HCT116 (cell line): ENCODE measurements around the gene ATP8A2. TPM values are rescaled to one million over a fixed set of nuclear protein-coding genes. Genes with fewer than 3 reads are reported as not detected.

Source experiments
- ATAC-seq: fragments of 200-7000 bp; cut with Tn5 transposase; 2 replicates; pipeline ENCODE4 v1.9.1; 2020; ENCODE audit warnings: mild to moderate bottlenecking, moderate library complexity
- BruUV-seq: library from RNA; stranded (reverse); fragments of 400-500 nt; replicated peaks from 2 replicates; lab custom pipeline; 2021; lab: Mats Ljungman, UMichigan
- CTCF ChIA-PET: fragments of 300-600 bp; sonication (Branson Sonifier 250); formaldehyde crosslinking; loops from one replicate; lab custom pipeline; 2021; ENCODE audit warnings: antibody characterized with exemption; lab: Charles Lee
- POLR2A ChIA-PET: fragments of 300-600, 350-600 bp; sonication (Branson Sonifier 250); formaldehyde crosslinking; loops from one replicate; lab custom pipeline; 2021; ENCODE audit warnings: antibody characterized with exemption; lab: Charles Lee
- RAD21 ChIA-PET, 2 experiments: fragments of 300-600 bp; sonication (Branson Sonifier 250); formaldehyde crosslinking; loops; one replicate each; lab custom pipeline; 2023; ENCODE audit warnings: low total read pairs in 2 of 2; ENCODE audit not compliant: uncharacterized antibody in 2 of 2, unreplicated experiment in 2 of 2, low non-redundant PET in 1 of 2; lab: Charles Lee
- DNase-seq: peaks from one replicate; pipeline ENCODE4 v3.0.0-alpha.2; 2010; ENCODE audit warnings: low read depth, low spot score
- H2AFZ ChIP-seq: fragments of 200-600 bp; shearing (Covaris generic), sonication (generic); 2 replicates; pipeline ENCODE4 v1.6.1; 2017; ENCODE audit warnings: low read depth, mixed run types, mixed read lengths, antibody characterized with exemption, low read length; ENCODE audit not compliant: poor library complexity, severe bottlenecking
- H3K27ac ChIP-seq: 2 replicates; pipeline ENCODE4 v1.5.1; 2012; ENCODE audit warnings: low read depth, low read length
- H3K27me3 ChIP-seq: fragments of 200-600 bp; sonication (generic); 2 replicates; pipeline ENCODE4 v1.6.1; 2016; ENCODE audit warnings: mixed run types, low read length, mixed read lengths; ENCODE audit not compliant: insufficient read depth
- H3K36me3 ChIP-seq, 2 experiments: fragments of 200-500 bp in 1 of 2; fragments of 200-600 bp in 1 of 2; sonication (Bioruptor generic) in 1 of 2; sonication (generic) in 1 of 2; 2 replicates each; pipeline versions ENCODE4 v1.5.1 to v1.6.1; 2014 to 2016; ENCODE audit warnings: low read length in 2 of 2, inconsistent platforms in 1 of 2, mixed read lengths in 1 of 2, mixed run types in 1 of 2; ENCODE audit not compliant: insufficient read depth in 2 of 2, control insufficient read depth in 1 of 2
- H3K4me1 ChIP-seq, 2 experiments: fragments of 200-600 bp in 1 of 2; sonication (generic) in 1 of 2; 2 replicates each; pipeline versions ENCODE4 v1.5.1 to v1.6.1; 2012 to 2017; ENCODE audit warnings: low read length in 2 of 2, inconsistent platforms in 1 of 2, mild to moderate bottlenecking in 1 of 2, mixed read lengths in 1 of 2, mixed run types in 1 of 2, moderate library complexity in 1 of 2; ENCODE audit not compliant: insufficient read depth in 2 of 2, control insufficient read depth in 1 of 2
- H3K4me2 ChIP-seq: fragments of 200-600 bp; sonication (generic); 2 replicates; pipeline ENCODE4 v1.6.1; 2017; ENCODE audit warnings: mixed run types, low read length, mixed read lengths
- H3K4me3 ChIP-seq, 2 experiments: fragments of 200-600 bp in 1 of 2; sonication (generic) in 1 of 2; replicated peaks in 1 of 2; 2 replicates each; pipeline ENCODE4 v1.5.1; 2011 to 2016; ENCODE audit warnings: low read length in 2 of 2, control low read depth in 1 of 2, low read depth in 1 of 2, mild to moderate bottlenecking in 1 of 2, mixed read lengths in 1 of 2, mixed run types in 1 of 2
- H3K79me2 ChIP-seq: fragments of 200-600 bp; sonication (generic); 2 replicates; pipeline ENCODE4 v1.6.1; 2017; ENCODE audit warnings: mild to moderate bottlenecking, mixed run types, low read length, moderate library complexity, mixed read lengths; ENCODE audit not compliant: insufficient read depth
- H3K9ac ChIP-seq: fragments of 200-600 bp; sonication (generic); 2 replicates; pipeline ENCODE4 v1.6.1; 2016; ENCODE audit warnings: low read length, mixed read lengths
- H3K9me2 ChIP-seq: fragments of 200-600 bp; sonication (generic), shearing (Covaris generic); 2 replicates; pipeline ENCODE4 v1.6.1; 2017; ENCODE audit warnings: mixed run types, mild to moderate bottlenecking, moderate library complexity; ENCODE audit not compliant: insufficient read depth
- H3K9me3 ChIP-seq, 2 experiments: fragments of 200-500 bp in 1 of 2; fragments of 200-600 bp in 1 of 2; sonication (Bioruptor generic) in 1 of 2; sonication (generic) in 1 of 2; 2 replicates each; pipeline ENCODE4 v1.6.1; 2014 to 2017; ENCODE audit warnings: low read length in 2 of 2, mixed read lengths in 2 of 2, inconsistent platforms in 1 of 2, low read depth in 1 of 2, mild to moderate bottlenecking in 1 of 2, mixed run types in 1 of 2, moderate library complexity in 1 of 2; ENCODE audit not compliant: control insufficient read depth in 1 of 2, insufficient read depth in 1 of 2
- H4K20me1 ChIP-seq: fragments of 200-600 bp; sonication (generic), shearing (Covaris generic); 2 replicates; pipeline ENCODE4 v1.6.1; 2017; ENCODE audit warnings: mixed run types, mild to moderate bottlenecking, moderate library complexity; ENCODE audit not compliant: insufficient read depth
- ATF3 ChIP-seq: IDR thresholded peaks from 2 replicates; pipeline ENCODE4 v1.6.1; 2012
- CBX3 ChIP-seq: IDR thresholded peaks from 2 replicates; pipeline ENCODE4 v1.6.1; 2012; ENCODE audit warnings: low read depth
- CTCF ChIP-seq, 3 experiments: fragments of 200-600 bp in 1 of 3; sonication (generic) in 1 of 3; IDR thresholded peaks in 2 of 3; conservative IDR thresholded peaks in 1 of 3; 2 replicates each; pipeline ENCODE4 v1.5.1; 2012 to 2017; ENCODE audit warnings: low read depth in 2 of 3, low read length in 2 of 3, antibody characterized with exemption in 1 of 3, borderline replicate concordance in 1 of 3, control low read depth in 1 of 3, mild to moderate bottlenecking in 1 of 3, mixed read lengths in 1 of 3, mixed run types in 1 of 3, moderate library complexity in 1 of 3; ENCODE audit not compliant: insufficient read depth in 1 of 3
- ELF1 ChIP-seq: IDR thresholded peaks from 2 replicates; pipeline ENCODE4 v1.6.1; 2012; ENCODE audit warnings: low read depth, borderline replicate concordance
- EZH2 ChIP-seq: fragments of 200-600 bp; sonication (generic); IDR thresholded peaks from 2 replicates; pipeline ENCODE4 v1.6.1; 2017; ENCODE audit warnings: antibody characterized with exemption, mixed run types
- JUND ChIP-seq: IDR thresholded peaks from 2 replicates; pipeline ENCODE4 v1.6.1; 2012
- POLR2A ChIP-seq: IDR thresholded peaks from 2 replicates; pipeline ENCODE4 v1.7.0; 2011; ENCODE audit warnings: borderline replicate concordance; ENCODE audit not compliant: insufficient read depth, insufficient read length; ENCODE audit errors: extremely low read depth
- REST ChIP-seq: IDR thresholded peaks from 2 replicates; pipeline ENCODE4 v1.6.1; 2012; ENCODE audit warnings: low read depth
- SP1 ChIP-seq: IDR thresholded peaks from 2 replicates; pipeline ENCODE4 v1.6.1; 2012; ENCODE audit warnings: low read depth
- YY1 ChIP-seq: IDR thresholded peaks from 2 replicates; pipeline ENCODE4 v1.6.1; 2011; ENCODE audit warnings: low read length, low read depth, moderate library complexity, mild to moderate bottlenecking; ENCODE audit not compliant: insufficient replicate concordance; ENCODE audit errors: extremely low read depth
- ZFX ChIP-seq: fragments of 450-650 bp; IDR thresholded peaks from 2 replicates; pipeline ENCODE4 v1.6.1; 2017
- ZNF274 ChIP-seq: fragments of 200-500 bp; sonication (Bioruptor generic); IDR thresholded peaks from 2 replicates; pipeline ENCODE4 v1.6.1; 2014; ENCODE audit warnings: mild to moderate bottlenecking, low read depth, low read length, inconsistent platforms
- intact Hi-C: fragments of 100-400 bp; cut with micrococcal nuclease; formaldehyde crosslinking; loops from 2 replicates; pipeline ENCODE4 v1.10.0; 2022
- total RNA-seq: library from RNA; stranded (reverse); gene quantifications from one replicate; pipeline ENCODE4 v1.2.1, GENCODE V29; 2021; ENCODE audit not compliant: unreplicated experiment

The ATP8A2 gene
- total RNA-seq, 1 experiment from 2014 or later = not detected

- H3K27me3 ChIP-seq = peaks cover 26% of the 10 kb centered on the region
- ChIA-PET RAD21 (no interaction called here), POLR2A (no interaction called here), CTCF (no interaction called here)
- no peak overlapping the region for H3K4me3 ChIP-seq
- no peak overlapping the region for H3K27ac ChIP-seq
- no peaks in the 10 kb centered on the region for H3K4me1 ChIP-seq
- no peak overlapping the region for H2AFZ ChIP-seq
- H3K9ac ChIP-seq = no peak overlapping the region
- TF ChIP-seq CTCF (IDR thresholded peaks at IDR 0.05 in 2 of 3, conservative IDR thresholded peaks at IDR 0.05 in 1 of 3; ENCODE audit: borderline replicate concordance in 1 of 3, insufficient read depth in 1 of 3, low read depth in 2 of 3, low read length in 2 of 3) (no peak), ATF3 (no peak), ELF1 (no peak), YY1 (no peak), EZH2 (no peak), REST (no peak), CBX3 (no peak), SP1 (no peak), POLR2A (no peak), ZFX (no peak), JUND (no peak), ZNF274 (no peak)
- no TSS peak for BruUV-seq
- DNase-seq (no peak), ATAC-seq (no peak)
- no peaks in the 10 kb centered on the region for H3K9me2 ChIP-seq
- no peak overlapping the region for H3K4me2 ChIP-seq
- H3K36me3 ChIP-seq = no peaks in the 10 kb centered on the region
- H3K79me2 ChIP-seq = no peaks in the 10 kb centered on the region
- no peaks in the 10 kb centered on the region for H4K20me1 ChIP-seq
- no peaks in the 10 kb centered on the region for H3K9me3 ChIP-seq
- intact Hi-C loops = no loop called here
Measured at GRCh38 chr13:25561812-25562211, 190.0 kb downstream of the ATP8A2 start.
